ENCODE data around the gene LTBP1.

LTBP1 gene

GRCh38 chr2:33014268-33014667 lies 67.5 kb downstream of the LTBP1 start:
- no peak for DNase-seq

GRCh38 chr2:33015421-33016142 lies 68.8 kb downstream of the LTBP1 start:
- DNase-seq = no peak

GRCh38 chr2:33018271-33018670 lies 71.5 kb downstream of the LTBP1 start:
- DNase-seq = no peak

GRCh38 chr2:33019796-33020195 lies 73.0 kb downstream of the LTBP1 start:
- no peak for DNase-seq

- no peak for DNase-seq
Observed at GRCh38 chr2:33020883-33021282, 74.1 kb downstream of the LTBP1 start.

GRCh38 chr2:33021542-33022227 lies 74.9 kb downstream of the LTBP1 start:
- no peak for DNase-seq

GRCh38 chr2:33022395-33022985 lies 75.7 kb downstream of the LTBP1 start:
- no peak for DNase-seq

GRCh38 chr2:33022989-33023727 lies 76.4 kb downstream of the LTBP1 start:
- DNase-seq = no peak

- no peak for DNase-seq
Observed at GRCh38 chr2:33023728-33024500, 77.2 kb downstream of the LTBP1 start.

GRCh38 chr2:33024758-33025157 lies 78.0 kb downstream of the LTBP1 start:
- no peak for DNase-seq

- no peak for DNase-seq
Observed at GRCh38 chr2:33029459-33029858, 82.7 kb downstream of the LTBP1 start.

- no peak for DNase-seq
Observed at GRCh38 chr2:33029926-33030325, 83.2 kb downstream of the LTBP1 start.

- DNase-seq = no peak
Observed at GRCh38 chr2:33030326-33030725, 83.6 kb downstream of the LTBP1 start.

GRCh38 chr2:33032245-33032644 lies 85.5 kb downstream of the LTBP1 start:
- no peak for DNase-seq

- peak; percentile 42 for DNase-seq
Observed at GRCh38 chr2:33033606-33034081, 86.9 kb downstream of the LTBP1 start.

GRCh38 chr2:33034784-33035183 lies 88.0 kb downstream of the LTBP1 start:
- DNase-seq = peak; percentile 36

- DNase-seq = no peak
Observed at GRCh38 chr2:33038230-33038629, 91.5 kb downstream of the LTBP1 start.

- DNase-seq = no peak
Observed at GRCh38 chr2:33038799-33039198, 92.0 kb downstream of the LTBP1 start.

GRCh38 chr2:33040541-33040940 lies 93.8 kb downstream of the LTBP1 start:
- no peak for DNase-seq

GRCh38 chr2:33042265-33042664 lies 95.5 kb downstream of the LTBP1 start:
- no peak for DNase-seq

- no peak for DNase-seq
Observed at GRCh38 chr2:33042819-33043218, 96.1 kb downstream of the LTBP1 start.

GRCh38 chr2:33047939-33048338 lies 101.2 kb downstream of the LTBP1 start:
- no peak for DNase-seq

Data from left hindlimb (tissue), 1 donor.